Right lobe of liver (tissue), 6 donors: ENCODE data around the gene UBE2S. TPM values are rescaled to one million over a fixed set of nuclear protein-coding genes. Genes with fewer than 3 reads are reported as not detected.
"Not testable (repeated sequence)": the region's sequence is repeated elsewhere in the genome, so short reads cannot be mapped to it uniquely, and the experiment has no call there.

Source experiments
- ATAC-seq, 4 donors: fragments of 200-7000 bp; cut with Tn5 transposase; one replicate each; pipeline ENCODE4 v1.9.1; 2020; ENCODE audit warnings: mild to moderate bottlenecking in 4 of 4, moderate library complexity in 4 of 4
- DNase-seq, 3 donors: peaks; one replicate each; pipeline ENCODE4 v3.0.0-alpha.2; 2020
- H3K27ac ChIP-seq, 3 donors: fragments of 200-600 bp; one replicate each; pipeline ENCODE4 v1.8.0; 2022
- H3K27me3 ChIP-seq, 2 donors: fragments of 200-600 bp; one replicate each; pipeline ENCODE4 v1.8.0; 2022
- H3K36me3 ChIP-seq, 4 donors: fragments of 200-600 bp; sonication (generic) in 1 of 4; one replicate each; pipeline versions ENCODE4 v1.5.1 to v1.8.0; 2017 to 2022; ENCODE audit warnings: control low read depth in 1 of 4
- H3K4me1 ChIP-seq, 4 donors: fragments of 200-600 bp; sonication (generic) in 1 of 4; one replicate each; pipeline versions ENCODE4 v1.5.1 to v1.8.0; 2017 to 2022; ENCODE audit warnings: control low read depth in 1 of 4
- H3K4me3 ChIP-seq, 3 donors: fragments of 200-600 bp; one replicate each; pipeline ENCODE4 v1.8.0; 2022
- H3K9me3 ChIP-seq, 4 donors: fragments of 200-600 bp; sonication (generic) in 1 of 4; one replicate each; pipeline versions ENCODE4 v1.5.1 to v1.8.0; 2017 to 2022; ENCODE audit warnings: control low read depth in 1 of 4
- CTCF ChIP-seq, 4 donors: fragments of 200-600 bp in 3 of 4; fragments of 450-650 bp in 1 of 4; IDR thresholded peaks; one replicate each; pipeline versions ENCODE4 v1.5.1 to v1.8.0; 2016 to 2022; ENCODE audit warnings: antibody characterized with exemption in 4 of 4, mild to moderate bottlenecking in 2 of 4
- POLR2A ChIP-seq: fragments of 450-650 bp; IDR thresholded peaks from one replicate; pipeline ENCODE4 v1.6.1; 2017; ENCODE audit warnings: antibody characterized with exemption, mild to moderate bottlenecking
- WGBS: methylation state at CpG from one replicate; pipeline ENCODE4 v1.1.6; 2018; ENCODE audit warnings: low coverage, low lambda C conversion rate; ENCODE audit not compliant: insufficient coverage; ENCODE audit errors: missing lambda C conversion rate; 5-methylcytosine and 5-hydroxymethylcytosine counted together
- intact Hi-C, 2 donors: fragments of 100-400 bp; cut with DNase I; formaldehyde crosslinking; loops; one replicate each; pipeline versions ENCODE4 v1.11.2 to v1.14.1; 2022
- long read RNA-seq: library from polyadenylated mRNA; unstranded; transcript quantifications from one replicate; pipeline ENCODE4 v2.0.0, GENCODE V29; 2019
- total RNA-seq, 6 experiments: library from RNA; depleted of rRNA in 2 of 6; stranded (reverse); fragments of >200 nt in 2 of 6; fragmentation: NEBNext Ultra II Directional in 3 of 6; extraction: Animal tissue kit (Norgen Biotek cat#: 25700) in 3 of 6; gene quantifications; one replicate each; pipeline versions ENCODE4 v1.1.0 to v1.2.4, GENCODE V29; 2016 to 2023
- donor health status: DM: no; HTN: yes; CAD: no.
- donor health status: DM: no; HTN: no; CAD: no.
- donor health status: DM: no; HTN: no; CAD: no.
- donor health status: DM: no; HTN: yes; CAD: no.
- donor health status: DM: no; HTN: yes; CAD: no.

UBE2S gene
- 10 to 100 TPM in 3 of 6 experiments, 1 to 10 TPM in 3; 4.3 to 16.4 (median 9.1) TPM for total RNA-seq
- long read RNA-seq, result 0 reads

- WGBS, result 0% methylated on average over 3 of the region's 36 CpGs
- Histone ChIP-seq H3K27ac (peak within 1 kb of the TSS; percentile 90 to 95 (median 92)), H3K36me3 (peaks cover 0 to 12% (median 1%) of the 10 kb centered on the region in 4 donors), H3K4me3 (peak within 1 kb of the TSS; percentile 71 to 88 (median 83))
- not testable (repeated sequence) for ATAC-seq, H3K4me1 ChIP-seq, DNase-seq, H3K27me3 ChIP-seq, H3K9me3 ChIP-seq
- intact Hi-C loops, result loop anchor here in 1 of 2 donors (10.0 kb wide), 1 partner anchor 103 kb away; no protein-coding TSS in a partner anchor
- TF ChIP-seq POLR2A, result peak; percentile 99
Observed at GRCh38 chr19:55407550-55407799, at the start of gene UBE2S. TSS of gene UBE2S (minus strand) at chr19:55407788. CDS start at chr19:55407589, 199 bp downstream.

- DNase-seq, result no peak
Observed at GRCh38 chr19:55456347-55456746, 48.8 kb upstream of the UBE2S start.

GRCh38 chr19:55455576-55456235 lies 48.1 kb upstream of the UBE2S start:
- 89% methylated on average over 2 of the region's 11 CpGs for WGBS
- DNase-seq (no peak), ATAC-seq (no peak)
- no peak overlapping the region for H3K27ac ChIP-seq
- no peaks in the 10 kb centered on the region for H3K9me3 ChIP-seq
- intact Hi-C loops, result no loop called here
- TF ChIP-seq POLR2A, result no peak
- TF ChIP-seq CTCF (IDR thresholded peaks at IDR 0.05), result no peak
- H3K36me3 ChIP-seq, result peaks cover 0 to 10% (median 0%) of the 10 kb centered on the region in 4 donors
- no peaks in the 10 kb centered on the region for H3K27me3 ChIP-seq
- no peak overlapping the region for H3K4me3 ChIP-seq
- H3K4me1 ChIP-seq, result peaks cover 0 to 14% (median 6%) of the 10 kb centered on the region in 4 donors

More at GRCh38 chr19:55456347-55456746, 48.8 kb upstream of the UBE2S start:
- H3K9me3 ChIP-seq, result no peaks in the 10 kb centered on the region
- H3K27me3 ChIP-seq, result no peaks in the 10 kb centered on the region
- H3K4me1 ChIP-seq, result peaks cover 0 to 14% (median 6%) of the 10 kb centered on the region in 4 donors
- ATAC-seq, result no peak
- TF ChIP-seq CTCF (IDR thresholded peaks at IDR 0.05), result no peak
- no peak for TF ChIP-seq POLR2A
- intact Hi-C loops, result no loop called here
- no peak overlapping the region for H3K4me3 ChIP-seq
- peaks cover 0 to 10% (median 0%) of the 10 kb centered on the region in 4 donors for H3K36me3 ChIP-seq
- H3K27ac ChIP-seq, result no peak overlapping the region
- WGBS, result 74% methylated on average over 4 of the region's 14 CpGs

- ATAC-seq, result peak in 2 of 4 donors; percentile 12 to 21
Observed at GRCh38 chr19:55454787-55455243, 47.2 kb upstream of the UBE2S start.

More at GRCh38 chr19:55454787-55455243, 47.2 kb upstream of the UBE2S start:
- WGBS, result 72% methylated on average over 2 of the region's 14 CpGs
- H3K27ac ChIP-seq, result no peak overlapping the region
- H3K27me3 ChIP-seq, result no peaks in the 10 kb centered on the region
- TF ChIP-seq POLR2A (no peak), CTCF (IDR thresholded peaks at IDR 0.05) (peak; percentile 25 to 42 (median 32))
- intact Hi-C loops, result no loop called here
- no peak for DNase-seq
- H3K9me3 ChIP-seq, result no peaks in the 10 kb centered on the region
- peaks cover 0 to 10% (median 0%) of the 10 kb centered on the region in 4 donors for H3K36me3 ChIP-seq
- peaks cover 0 to 6% (median 2%) of the 10 kb centered on the region in 4 donors for H3K4me1 ChIP-seq
- H3K4me3 ChIP-seq, result no peak overlapping the region
